H1 (cell line): ENCODE measurements around the gene KAZALD1. TPM values are rescaled to one million over a fixed set of nuclear protein-coding genes. Genes with fewer than 3 reads are reported as not detected.

Experiments used
- CTCF ChIA-PET: fragments of 300-600 bp; sonication (Branson Sonifier 250); formaldehyde crosslinking; loops from one replicate; lab custom pipeline; 2021; ENCODE audit not compliant: partially characterized antibody; lab: Charles Lee
- POLR2A ChIA-PET: fragments of 300-600 bp; sonication (Branson Sonifier 250); formaldehyde crosslinking; loops from one replicate; lab custom pipeline; 2021; ENCODE audit warnings: inconsistent platforms; ENCODE audit not compliant: partially characterized antibody; lab: Charles Lee
- DNase-seq, 2 experiments: peaks; one replicate each; pipeline versions ENCODE4 v3.0.0 to v3.0.0-alpha.2; 2010 to 2022; ENCODE audit warnings: low spot score in 2 of 2, low read depth in 1 of 2, mixed read lengths in 1 of 2
- FAIRE-seq: peaks from 2 replicates; lab custom pipeline; 2011; peaks lifted over from hg19 to GRCh38; lab: Jason Lieb, UNC
- H2AFZ ChIP-seq: 2 replicates; pipeline ENCODE4 v1.8.1; 2012; ENCODE audit warnings: low read length, inconsistent platforms
- H2AK5ac ChIP-seq: 2 replicates; pipeline ENCODE4 v1.6.1; 2013; ENCODE audit warnings: low read depth, low read length
- H2BK120ac ChIP-seq: replicated peaks from 2 replicates; pipeline ENCODE3; 2013; ENCODE audit warnings: low read depth, low read length, inconsistent platforms
- H2BK12ac ChIP-seq: 2 replicates; pipeline ENCODE4 v1.6.1; 2013; ENCODE audit warnings: low read depth, low read length
- H2BK15ac ChIP-seq: 2 replicates; pipeline ENCODE4 v1.6.1; 2013; ENCODE audit warnings: low read length
- H2BK20ac ChIP-seq: 2 replicates; pipeline ENCODE4 v1.6.1; 2013; ENCODE audit warnings: low read length
- H2BK5ac ChIP-seq: 2 replicates; pipeline ENCODE4 v1.6.1; 2013; ENCODE audit warnings: low read depth, low read length
- H3K14ac ChIP-seq: 2 replicates; pipeline ENCODE4 v1.6.1; 2013; ENCODE audit warnings: inconsistent platforms; ENCODE audit not compliant: insufficient read length
- H3K18ac ChIP-seq: 2 replicates; pipeline ENCODE4 v1.6.1; 2013; ENCODE audit warnings: low read length; ENCODE audit errors: extremely low read depth
- H3K23ac ChIP-seq: 2 replicates; pipeline ENCODE4 v1.6.1; 2013; ENCODE audit warnings: inconsistent platforms; ENCODE audit not compliant: insufficient read length
- H3K23me2 ChIP-seq: 2 replicates; pipeline ENCODE4 v1.6.1; 2013; ENCODE audit warnings: low read depth, low read length
- H3K27ac ChIP-seq: 2 replicates; pipeline ENCODE4 v1.6.1; 2011; ENCODE audit warnings: low read depth, low read length, inconsistent platforms
- H3K27me3 ChIP-seq, 4 experiments: replicated peaks in 1 of 4; 1 replicate in 1 of 4; 2 replicates in 3 of 4; pipeline versions ENCODE4 v1.6.1 to v1.8.1; 2011 to 2013; ENCODE audit warnings: low read length in 3 of 4, mild to moderate bottlenecking in 3 of 4, inconsistent platforms in 2 of 4, mixed read lengths in 2 of 4, moderate library complexity in 1 of 4; ENCODE audit not compliant: control insufficient read depth in 3 of 4, insufficient read depth in 3 of 4; ENCODE audit errors: extremely low read depth in 1 of 4
- H3K36me3 ChIP-seq, 4 experiments: 2 replicates each; pipeline versions ENCODE4 v1.6.1 to v1.8.1; 2011 to 2013; ENCODE audit warnings: mild to moderate bottlenecking in 4 of 4, low read length in 3 of 4, moderate library complexity in 2 of 4, control low read depth in 1 of 4, inconsistent platforms in 1 of 4; ENCODE audit not compliant: insufficient read depth in 4 of 4, control insufficient read depth in 2 of 4
- H3K4ac ChIP-seq: replicated peaks from 2 replicates; pipeline ENCODE3; 2013; ENCODE audit warnings: low read length, low read depth, mixed read lengths, inconsistent platforms; ENCODE audit not compliant: insufficient read length
- H3K4me1 ChIP-seq, 4 experiments: replicated peaks in 1 of 4; 1 replicate in 1 of 4; 2 replicates in 3 of 4; pipeline versions ENCODE4 v1.6.1 to v1.8.1; 2011 to 2013; ENCODE audit warnings: low read length in 3 of 4, inconsistent platforms in 2 of 4, mixed read lengths in 1 of 4; ENCODE audit not compliant: insufficient read depth in 4 of 4, control insufficient read depth in 3 of 4
- H3K4me2 ChIP-seq, 2 experiments: 2 replicates each; pipeline versions ENCODE4 v1.6.1 to v1.8.1; 2011 to 2013; ENCODE audit warnings: low read depth in 2 of 2, low read length in 2 of 2, control low read depth in 1 of 2, inconsistent platforms in 1 of 2, mild to moderate bottlenecking in 1 of 2; ENCODE audit not compliant: insufficient read depth in 1 of 2
- H3K4me3 ChIP-seq, 4 experiments: fragments of 200-600, 300-600 bp in 1 of 4; sonication (generic), shearing (Covaris generic), sonication (Bioruptor Twin) in 1 of 4; 2 replicates each; pipeline versions ENCODE4 v1.5.1 to v1.8.1; 2011 to 2016; ENCODE audit warnings: low read length in 4 of 4, low read depth in 3 of 4, control low read depth in 2 of 4, inconsistent platforms in 2 of 4, mild to moderate bottlenecking in 2 of 4, mixed read lengths in 1 of 4, moderate library complexity in 1 of 4; ENCODE audit not compliant: insufficient read depth in 2 of 4; ENCODE audit errors: extremely low read depth in 1 of 4
- H3K56ac ChIP-seq: replicated peaks from 2 replicates; pipeline ENCODE3; 2013; ENCODE audit warnings: low read depth, mild to moderate bottlenecking, mixed read lengths, low read length, inconsistent platforms; ENCODE audit not compliant: insufficient read length
- H3K79me1 ChIP-seq: 2 replicates; pipeline ENCODE4 v1.6.1; 2013; ENCODE audit warnings: low read depth, low read length, control low read depth
- H3K79me2 ChIP-seq, 2 experiments: 2 replicates each; pipeline versions ENCODE4 v1.6.1 to v1.8.1; 2012 to 2013; ENCODE audit warnings: low read length in 2 of 2, mild to moderate bottlenecking in 2 of 2, inconsistent platforms in 1 of 2; ENCODE audit not compliant: insufficient read depth in 2 of 2, control insufficient read depth in 1 of 2
- H3K9ac ChIP-seq, 4 experiments: replicated peaks in 1 of 4; 1 replicate in 1 of 4; 2 replicates in 3 of 4; pipeline versions ENCODE4 v1.6.1 to v1.8.1; 2011 to 2013; ENCODE audit warnings: low read depth in 3 of 4, low read length in 3 of 4, control low read depth in 2 of 4, mild to moderate bottlenecking in 2 of 4, moderate library complexity in 2 of 4, inconsistent platforms in 1 of 4; ENCODE audit errors: extremely low read depth in 1 of 4
- H3K9me3 ChIP-seq, 2 experiments: 2 replicates each; pipeline versions ENCODE4 v1.6.1 to v1.8.1; 2012 to 2013; ENCODE audit warnings: mild to moderate bottlenecking in 2 of 2, moderate library complexity in 2 of 2, control low read depth in 1 of 2, inconsistent platforms in 1 of 2, low read depth in 1 of 2, low read length in 1 of 2, mixed read lengths in 1 of 2; ENCODE audit not compliant: insufficient read depth in 2 of 2
- H4K20me1 ChIP-seq, 2 experiments: replicated peaks in 1 of 2; 2 replicates each; pipeline versions ENCODE3 to v1.8.1; 2011 to 2013; ENCODE audit warnings: inconsistent platforms in 2 of 2, low read length in 2 of 2, mild to moderate bottlenecking in 1 of 2; ENCODE audit not compliant: insufficient read depth in 2 of 2, control insufficient read depth in 1 of 2
- H4K5ac ChIP-seq: 2 replicates; pipeline ENCODE4 v1.6.1; 2013; ENCODE audit warnings: low read length, low read depth, mixed read lengths, inconsistent platforms; ENCODE audit not compliant: insufficient read length
- H4K8ac ChIP-seq: 2 replicates; pipeline ENCODE4 v1.8.0; 2013; ENCODE audit warnings: mild to moderate bottlenecking, moderate library complexity, low read length, inconsistent platforms; ENCODE audit not compliant: insufficient read depth; ENCODE audit errors: extremely low read depth
- H4K91ac ChIP-seq: replicated peaks from 2 replicates; pipeline ENCODE3; 2013; ENCODE audit warnings: low read length, mixed read lengths, inconsistent platforms; ENCODE audit not compliant: insufficient read length
- E2F6 ChIP-seq: IDR thresholded peaks from 2 replicates; pipeline ENCODE4 v1.6.1; 2012; ENCODE audit warnings: inconsistent platforms
- EZH2 ChIP-seq: fragments of 200-600 bp; sonication (generic); IDR thresholded peaks from 2 replicates; pipeline ENCODE4 v1.7.1; 2012; ENCODE audit warnings: low read depth, mild to moderate bottlenecking, moderate library complexity, low read length, inconsistent platforms; ENCODE audit not compliant: severe bottlenecking
- KDM4A ChIP-seq: IDR thresholded peaks from one replicate; pipeline ENCODE4 v1.7.1; 2012; ENCODE audit warnings: low read depth, mild to moderate bottlenecking, moderate library complexity, low read length, inconsistent platforms; ENCODE audit not compliant: severe bottlenecking
- RAD21 ChIP-seq, 2 experiments: IDR thresholded peaks in 1 of 2; conservative IDR thresholded peaks in 1 of 2; 2 replicates each; pipeline ENCODE4 v1.6.1; 2011; ENCODE audit warnings: low read depth in 2 of 2, low read length in 2 of 2, improper control_type of control experiment in 1 of 2, inconsistent platforms in 1 of 2, mild to moderate bottlenecking in 1 of 2, moderate library complexity in 1 of 2
- SP1 ChIP-seq: IDR thresholded peaks from 2 replicates; pipeline ENCODE4 v1.6.1; 2011; ENCODE audit warnings: low read depth, low read length
- WGBS, 2 experiments: shearing (Covaris generic) in 1 of 2; methylation state at CpG; one replicate each; pipeline versions ENCODE4 v1.1.6 to v1.1.7; 2013 to 2015; ENCODE audit warnings: low lambda C conversion rate in 2 of 2, mixed read lengths in 2 of 2, inconsistent platforms in 1 of 2, low coverage in 1 of 2, missing lambda C conversion rate in 1 of 2; ENCODE audit not compliant: insufficient replicate concordance in 2 of 2, insufficient coverage in 1 of 2, insufficient read length in 1 of 2; ENCODE audit errors: extremely low coverage in 1 of 2, missing lambda C conversion rate in 1 of 2; 5-methylcytosine and 5-hydroxymethylcytosine counted together
- polyA plus RNA-seq, 7 experiments: library from polyadenylated mRNA; depleted of rRNA in 3 of 7; stranded (reverse) in 5 of 7; unstranded in 2 of 7; fragments of >200 nt in 5 of 7; fragments of 200-250 nt in 2 of 7; gene quantifications; 1 replicate in 5 of 7; 2 replicates in 1 of 7; 4 replicates in 1 of 7; pipeline versions ENCODE4 v1.2.1 to v1.2.3, GENCODE V29; 2011 to 2013; ENCODE audit warnings: missing spikeins in 2 of 7, mixed read lengths in 2 of 7
- total RNA-seq: library from RNA; stranded (reverse); fragmentation: NEBNext Ultra II Directional; extraction: Animal tissue kit (Norgen Biotek cat#: 25700); gene quantifications from 2 replicates; pipeline ENCODE4 v1.2.1, GENCODE V29; 2021

Gene KAZALD1
- total and polyA plus RNA-seq, 2 of the 8 experiments (the other 6 are each of a cell fraction or from before 2014, with no cell fraction given), result 0.65 to 1.9 TPM

- peaks cover 49 to 63% (median 59%) of the 10 kb centered on the region in 4 experiments for H3K27me3 ChIP-seq
- no peaks in the 10 kb centered on the region for H3K79me1 ChIP-seq
- peak overlapping the region; percentile 38; the same call in 1 of the 2 replicates for H3K18ac ChIP-seq
- no peak overlapping the region for H3K27ac ChIP-seq
- H2BK5ac ChIP-seq, result no peak overlapping the region
- H4K8ac ChIP-seq, result no peak overlapping the region; the same call in 1 of the 2 replicates
- H4K5ac ChIP-seq, result no peak overlapping the region
- TF ChIP-seq EZH2 (peak; percentile 9), RAD21 (IDR thresholded peaks at IDR 0.05 in 1 of 2, conservative IDR thresholded peaks at IDR 0.05 in 1 of 2; ENCODE audit: low read depth in 2 of 2, low read length in 2 of 2) (no peak), E2F6 (no peak), KDM4A (peak; percentile 33), SP1 (0 out of 2 replicates have a peak, but pooled peaks have one; percentile 9)
- TF ChIP-seq, all 59 proteins: peak for 3
- peaks cover 4 to 33% (median 20%) of the 10 kb centered on the region in 4 experiments for H3K4me1 ChIP-seq
- no peaks in the 10 kb centered on the region for H3K79me2 ChIP-seq
- no peak for DNase-seq
- H3K14ac ChIP-seq, result no peak overlapping the region
- WGBS, 2 experiments, result 1% methylated on average over 19 of the region's 31 CpGs; no CpG with 5 or more reads in 1 of the 2 experiments
- H3K4me2 ChIP-seq, result peak overlapping the region; percentile 80 to 100
- H2AFZ ChIP-seq, result no peak overlapping the region
- H3K9me3 ChIP-seq, result no peaks in the 10 kb centered on the region
- no peak overlapping the region for H2BK120ac ChIP-seq
- H3K23ac ChIP-seq, result no peak overlapping the region
- H2BK20ac ChIP-seq, result no peak overlapping the region
- no peak overlapping the region for H3K4ac ChIP-seq
- H3K23me2 ChIP-seq, result peaks cover 21% of the 10 kb centered on the region; the same call in 1 of the 2 replicates
- POLR2A ChIA-PET, result interaction anchor here (0.7 to 1.0 kb wide), 3 partner anchors 9 to 49 kb away, joined by 3 to 5 read pairs (median 3); no protein-coding TSS in a partner anchor
- CTCF ChIA-PET, result interaction anchor here (0.8 to 59.5 kb wide), 17 partner anchors 7 to 233 kb away, joined by 3 to 2176 read pairs (median 4); partner anchors contain the start of genes KAZALD1, PDZD7 and SFXN3
- H2BK15ac ChIP-seq, result 0 out of 2 replicates have a peak overlapping the region, but pooled peaks have one; percentile 61
- H2AK5ac ChIP-seq, result no peak overlapping the region
- H4K20me1 ChIP-seq, result peaks cover 0 to 19% of the 10 kb centered on the region in 2 experiments
- no peaks in the 10 kb centered on the region; a peak in 1 of 8 replicates for H3K36me3 ChIP-seq
- H2BK12ac ChIP-seq, result no peak overlapping the region
- peak overlapping the region; percentile 42 to 90 (median 64) for H3K4me3 ChIP-seq
- FAIRE-seq, result no peak
- no peak overlapping the region for H3K56ac ChIP-seq
- no peak overlapping the region for H4K91ac ChIP-seq
- no peak overlapping the region for H3K9ac ChIP-seq
Measured at GRCh38 chr10:101066896-101067355, 5.1 kb downstream of the KAZALD1 start.
